Ovary (tissue), 3 donors: ENCODE results near the gene AHRR.

ENCODE experiments used
- EP300 ChIP-seq: sonication (generic); formaldehyde crosslinking; IDR thresholded peaks from one replicate; pipeline ENCODE4 v1.6.1; 2017; ENCODE audit warnings: antibody characterized with exemption
- POLR2A ChIP-seq: fragments of 450-650 bp; IDR thresholded peaks from one replicate; pipeline ENCODE4 v1.6.1; 2017; ENCODE audit warnings: antibody characterized with exemption, mild to moderate bottlenecking, moderate library complexity
- TF ChIP-seq, protein P1 (sequence below), 3 donors: fragments of 450-650 bp in 2 of 3; fragments of 200-600 bp in 1 of 3; IDR thresholded peaks; one replicate each; pipeline versions ENCODE4 v1.5.1 to v1.8.0; 2016 to 2022; ENCODE audit warnings: antibody characterized with exemption in 3 of 3, mild to moderate bottlenecking in 1 of 3
- donor health status: DM: no; HTN: no; CAD: no.

DNA sequence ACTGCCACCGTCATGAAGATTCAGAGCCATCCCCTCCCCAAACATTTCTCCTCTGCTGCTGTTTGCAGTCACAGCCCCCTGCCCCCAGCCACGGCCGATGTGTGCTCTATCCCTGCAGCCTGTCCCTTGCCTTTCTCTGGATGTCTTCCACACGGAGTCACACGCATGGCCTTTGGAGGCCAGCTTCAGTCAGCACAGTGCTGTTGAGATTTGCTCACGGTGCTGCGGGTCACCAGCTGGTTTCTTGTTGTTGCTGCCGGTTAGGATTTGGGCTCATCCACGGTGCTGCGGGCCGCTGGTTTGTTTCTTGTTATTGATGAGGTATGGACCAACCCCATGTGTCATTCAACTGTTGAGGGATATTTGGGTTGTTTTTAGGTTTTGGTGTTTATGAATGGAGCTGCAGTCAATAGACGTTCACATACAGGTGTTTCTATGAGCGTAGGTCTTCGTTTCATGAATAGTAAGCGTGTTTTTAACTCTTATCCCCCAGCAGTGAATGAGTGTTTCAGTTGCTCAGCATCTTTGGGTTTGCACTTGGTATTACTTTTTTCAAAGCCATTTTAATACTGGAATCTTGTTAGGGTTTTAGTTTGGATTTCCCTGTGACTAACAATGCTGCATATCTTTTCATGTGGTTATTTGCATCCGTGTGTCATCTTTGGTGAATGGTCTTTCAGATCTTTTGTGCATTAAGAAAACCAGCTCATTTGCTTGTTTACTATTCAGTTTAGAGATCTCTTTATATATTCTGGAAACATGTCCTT, 57.6 kb downstream of the AHRR start:
- TF ChIP-seq, protein P1, sequence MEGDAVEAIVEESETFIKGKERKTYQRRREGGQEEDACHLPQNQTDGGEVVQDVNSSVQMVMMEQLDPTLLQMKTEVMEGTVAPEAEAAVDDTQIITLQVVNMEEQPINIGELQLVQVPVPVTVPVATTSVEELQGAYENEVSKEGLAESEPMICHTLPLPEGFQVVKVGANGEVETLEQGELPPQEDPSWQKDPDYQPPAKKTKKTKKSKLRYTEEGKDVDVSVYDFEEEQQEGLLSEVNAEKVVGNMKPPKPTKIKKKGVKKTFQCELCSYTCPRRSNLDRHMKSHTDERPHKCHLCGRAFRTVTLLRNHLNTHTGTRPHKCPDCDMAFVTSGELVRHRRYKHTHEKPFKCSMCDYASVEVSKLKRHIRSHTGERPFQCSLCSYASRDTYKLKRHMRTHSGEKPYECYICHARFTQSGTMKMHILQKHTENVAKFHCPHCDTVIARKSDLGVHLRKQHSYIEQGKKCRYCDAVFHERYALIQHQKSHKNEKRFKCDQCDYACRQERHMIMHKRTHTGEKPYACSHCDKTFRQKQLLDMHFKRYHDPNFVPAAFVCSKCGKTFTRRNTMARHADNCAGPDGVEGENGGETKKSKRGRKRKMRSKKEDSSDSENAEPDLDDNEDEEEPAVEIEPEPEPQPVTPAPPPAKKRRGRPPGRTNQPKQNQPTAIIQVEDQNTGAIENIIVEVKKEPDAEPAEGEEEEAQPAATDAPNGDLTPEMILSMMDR (IDR thresholded peaks at IDR 0.05): no peak
- no peak for TF ChIP-seq POLR2A
- TF ChIP-seq EP300: no peak
